ENCODE measurements around the gene LEF1.

Gene LEF1

GRCh38 chr4:108106186-108106585 is 62.5 kb downstream of the LEF1 start:
- TF ChIP-seq GATA3 (IDR thresholded peaks at IDR 0.05; ENCODE audit: low read depth, low read length): no peak
- TF ChIP-seq GATA2 (IDR thresholded peaks at IDR 0.05; ENCODE audit: low read depth, low read length): no peak

GRCh38 chr4:108103099-108103862 is 65.5 kb downstream of the LEF1 start:
- TF ChIP-seq GATA2 (IDR thresholded peaks at IDR 0.05; ENCODE audit: low read depth, low read length) (no peak), GATA3 (IDR thresholded peaks at IDR 0.05; ENCODE audit: low read depth, low read length) (no peak)

GRCh38 chr4:108100827-108101226 is 67.9 kb downstream of the LEF1 start:
- TF ChIP-seq GATA3 (IDR thresholded peaks at IDR 0.05; ENCODE audit: low read depth, low read length): no peak
- TF ChIP-seq GATA2 (IDR thresholded peaks at IDR 0.05; ENCODE audit: low read depth, low read length): no peak

- TF ChIP-seq GATA2 (IDR thresholded peaks at IDR 0.05; ENCODE audit: low read depth, low read length): no peak
- no peak for TF ChIP-seq GATA3 (IDR thresholded peaks at IDR 0.05; ENCODE audit: low read depth, low read length)
Measured at GRCh38 chr4:108099838-108100237, 68.9 kb downstream of the LEF1 start.

GRCh38 chr4:108097990-108098553 is 70.7 kb downstream of the LEF1 start:
- TF ChIP-seq GATA3 (IDR thresholded peaks at IDR 0.05; ENCODE audit: low read depth, low read length): no peak
- no peak for TF ChIP-seq GATA2 (IDR thresholded peaks at IDR 0.05; ENCODE audit: low read depth, low read length)

GRCh38 chr4:108094923-108095482 is 73.7 kb downstream of the LEF1 start:
- TF ChIP-seq GATA2 (IDR thresholded peaks at IDR 0.05; ENCODE audit: low read depth, low read length): no peak
- TF ChIP-seq GATA3 (IDR thresholded peaks at IDR 0.05; ENCODE audit: low read depth, low read length): no peak

- no peak for TF ChIP-seq GATA2 (IDR thresholded peaks at IDR 0.05; ENCODE audit: low read depth, low read length)
- no peak for TF ChIP-seq GATA3 (IDR thresholded peaks at IDR 0.05; ENCODE audit: low read depth, low read length)
Measured at GRCh38 chr4:108094131-108094530, 74.6 kb downstream of the LEF1 start.

GRCh38 chr4:108092288-108092687 is 76.4 kb downstream of the LEF1 start:
- TF ChIP-seq GATA3 (IDR thresholded peaks at IDR 0.05; ENCODE audit: low read depth, low read length) (no peak), GATA2 (IDR thresholded peaks at IDR 0.05; ENCODE audit: low read depth, low read length) (no peak)

GRCh38 chr4:108087293-108087967 is 81.3 kb downstream of the LEF1 start:
- no peak for TF ChIP-seq GATA2 (IDR thresholded peaks at IDR 0.05; ENCODE audit: low read depth, low read length)
- no peak for TF ChIP-seq GATA3 (IDR thresholded peaks at IDR 0.05; ENCODE audit: low read depth, low read length)

- TF ChIP-seq GATA3 (IDR thresholded peaks at IDR 0.05; ENCODE audit: low read depth, low read length): no peak
- no peak for TF ChIP-seq GATA2 (IDR thresholded peaks at IDR 0.05; ENCODE audit: low read depth, low read length)
Measured at GRCh38 chr4:108081256-108081655, 87.5 kb downstream of the LEF1 start.

GRCh38 chr4:108080747-108081146 is 88.0 kb downstream of the LEF1 start:
- TF ChIP-seq GATA3 (IDR thresholded peaks at IDR 0.05; ENCODE audit: low read depth, low read length) (no peak), GATA2 (IDR thresholded peaks at IDR 0.05; ENCODE audit: low read depth, low read length) (no peak)

GRCh38 chr4:108078024-108078733 is 90.6 kb downstream of the LEF1 start:
- TF ChIP-seq GATA3 (IDR thresholded peaks at IDR 0.05; ENCODE audit: low read depth, low read length): no peak
- TF ChIP-seq GATA2 (IDR thresholded peaks at IDR 0.05; ENCODE audit: low read depth, low read length): no peak

GRCh38 chr4:108072300-108072699 is 96.4 kb downstream of the LEF1 start:
- TF ChIP-seq GATA2 (IDR thresholded peaks at IDR 0.05; ENCODE audit: low read depth, low read length): no peak

GRCh38 chr4:108070775-108071174 is 98.0 kb downstream of the LEF1 start:
- TF ChIP-seq GATA3 (IDR thresholded peaks at IDR 0.05; ENCODE audit: low read depth, low read length) (no peak), GATA2 (IDR thresholded peaks at IDR 0.05; ENCODE audit: low read depth, low read length) (no peak)
